OCI-M2 (cell line): ENCODE data around the gene FMNL1.
A peak's percentile ranks its signal among the peaks of the same experiment; 100 is the strongest.
"Not testable (repeated sequence)": the region's sequence is repeated elsewhere in the genome, so short reads cannot be mapped to it uniquely, and the experiment has no call there.

ENCODE experiments used
- DNase-seq: peaks from one replicate; lab custom pipeline; 2025; ENCODE audit not compliant: unreplicated experiment; lab: John Stamatoyannopoulos, UW

FMNL1 gene, protein sequence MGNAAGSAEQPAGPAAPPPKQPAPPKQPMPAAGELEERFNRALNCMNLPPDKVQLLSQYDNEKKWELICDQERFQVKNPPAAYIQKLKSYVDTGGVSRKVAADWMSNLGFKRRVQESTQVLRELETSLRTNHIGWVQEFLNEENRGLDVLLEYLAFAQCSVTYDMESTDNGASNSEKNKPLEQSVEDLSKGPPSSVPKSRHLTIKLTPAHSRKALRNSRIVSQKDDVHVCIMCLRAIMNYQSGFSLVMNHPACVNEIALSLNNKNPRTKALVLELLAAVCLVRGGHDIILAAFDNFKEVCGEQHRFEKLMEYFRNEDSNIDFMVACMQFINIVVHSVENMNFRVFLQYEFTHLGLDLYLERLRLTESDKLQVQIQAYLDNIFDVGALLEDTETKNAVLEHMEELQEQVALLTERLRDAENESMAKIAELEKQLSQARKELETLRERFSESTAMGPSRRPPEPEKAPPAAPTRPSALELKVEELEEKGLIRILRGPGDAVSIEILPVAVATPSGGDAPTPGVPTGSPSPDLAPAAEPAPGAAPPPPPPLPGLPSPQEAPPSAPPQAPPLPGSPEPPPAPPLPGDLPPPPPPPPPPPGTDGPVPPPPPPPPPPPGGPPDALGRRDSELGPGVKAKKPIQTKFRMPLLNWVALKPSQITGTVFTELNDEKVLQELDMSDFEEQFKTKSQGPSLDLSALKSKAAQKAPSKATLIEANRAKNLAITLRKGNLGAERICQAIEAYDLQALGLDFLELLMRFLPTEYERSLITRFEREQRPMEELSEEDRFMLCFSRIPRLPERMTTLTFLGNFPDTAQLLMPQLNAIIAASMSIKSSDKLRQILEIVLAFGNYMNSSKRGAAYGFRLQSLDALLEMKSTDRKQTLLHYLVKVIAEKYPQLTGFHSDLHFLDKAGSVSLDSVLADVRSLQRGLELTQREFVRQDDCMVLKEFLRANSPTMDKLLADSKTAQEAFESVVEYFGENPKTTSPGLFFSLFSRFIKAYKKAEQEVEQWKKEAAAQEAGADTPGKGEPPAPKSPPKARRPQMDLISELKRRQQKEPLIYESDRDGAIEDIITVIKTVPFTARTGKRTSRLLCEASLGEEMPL

DNA sequence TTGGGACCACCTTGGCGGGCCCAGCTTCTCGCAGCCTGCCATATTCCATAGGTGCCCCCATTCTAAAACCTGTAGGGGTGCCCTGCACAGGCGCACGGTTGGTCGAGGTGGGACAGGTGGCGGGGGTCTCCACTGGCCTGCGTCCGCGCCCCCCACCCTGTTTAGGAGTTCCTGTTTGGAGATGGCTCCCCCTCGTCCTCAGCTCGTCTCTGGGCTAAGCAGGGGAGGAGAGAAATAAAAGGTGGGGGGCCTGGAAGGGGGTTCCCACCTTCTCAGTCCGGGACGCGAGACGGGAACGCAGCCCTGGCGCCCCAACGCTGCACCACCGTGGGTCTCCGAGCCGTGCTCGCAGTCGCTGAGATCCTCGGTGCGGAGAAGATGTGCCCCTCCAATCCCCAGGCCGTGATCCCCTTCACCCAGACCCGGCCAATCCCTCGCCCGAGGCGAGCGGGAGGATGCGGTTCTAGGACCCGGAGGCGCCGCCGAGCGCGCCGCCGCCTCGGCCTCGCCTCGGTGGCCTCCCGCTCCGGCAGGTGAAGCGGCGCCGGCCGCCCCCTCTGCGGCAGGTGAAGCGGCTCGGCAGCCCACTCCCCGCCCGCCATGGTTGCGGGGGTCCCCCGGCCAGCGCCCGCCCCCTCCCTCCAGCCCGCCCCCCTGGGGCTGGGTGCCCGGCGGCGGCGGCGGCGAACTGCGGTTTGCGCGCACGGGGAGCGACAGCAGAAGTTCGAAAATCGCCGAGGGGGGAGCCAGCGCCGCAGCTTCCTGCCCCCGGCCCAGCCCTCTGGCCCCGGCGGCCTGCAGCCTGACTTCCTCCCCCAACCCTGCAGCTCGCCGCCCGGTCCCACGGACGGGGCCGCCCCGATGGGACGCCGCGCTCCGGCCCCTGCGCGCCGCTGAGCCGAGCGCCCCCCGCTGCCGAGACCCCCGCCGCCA, at the start of gene FMNL1:
TSS of gene FMNL1 (plus strand) at position 805 of the 933 bp plus-strand sequence. CDS start 240 bp downstream, outside the sequence.
- DNase-seq = no peak

DNA sequence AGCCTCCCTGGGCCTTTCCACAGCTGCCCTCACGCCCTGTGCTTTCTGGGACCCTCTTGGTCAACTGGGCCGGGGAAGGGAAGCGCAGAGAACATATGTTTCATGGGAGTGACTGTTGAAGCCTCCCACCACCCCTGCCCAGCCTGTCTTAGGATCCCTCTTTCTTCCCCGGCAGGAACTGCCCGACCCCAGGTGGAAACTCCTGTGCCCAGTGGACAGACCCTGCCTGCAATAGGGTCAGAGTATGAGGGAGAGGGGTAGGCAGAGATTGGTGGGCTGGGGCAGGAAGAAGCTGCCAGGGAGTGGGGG, 49.5 kb upstream of the FMNL1 start:
- no peak for DNase-seq

DNA sequence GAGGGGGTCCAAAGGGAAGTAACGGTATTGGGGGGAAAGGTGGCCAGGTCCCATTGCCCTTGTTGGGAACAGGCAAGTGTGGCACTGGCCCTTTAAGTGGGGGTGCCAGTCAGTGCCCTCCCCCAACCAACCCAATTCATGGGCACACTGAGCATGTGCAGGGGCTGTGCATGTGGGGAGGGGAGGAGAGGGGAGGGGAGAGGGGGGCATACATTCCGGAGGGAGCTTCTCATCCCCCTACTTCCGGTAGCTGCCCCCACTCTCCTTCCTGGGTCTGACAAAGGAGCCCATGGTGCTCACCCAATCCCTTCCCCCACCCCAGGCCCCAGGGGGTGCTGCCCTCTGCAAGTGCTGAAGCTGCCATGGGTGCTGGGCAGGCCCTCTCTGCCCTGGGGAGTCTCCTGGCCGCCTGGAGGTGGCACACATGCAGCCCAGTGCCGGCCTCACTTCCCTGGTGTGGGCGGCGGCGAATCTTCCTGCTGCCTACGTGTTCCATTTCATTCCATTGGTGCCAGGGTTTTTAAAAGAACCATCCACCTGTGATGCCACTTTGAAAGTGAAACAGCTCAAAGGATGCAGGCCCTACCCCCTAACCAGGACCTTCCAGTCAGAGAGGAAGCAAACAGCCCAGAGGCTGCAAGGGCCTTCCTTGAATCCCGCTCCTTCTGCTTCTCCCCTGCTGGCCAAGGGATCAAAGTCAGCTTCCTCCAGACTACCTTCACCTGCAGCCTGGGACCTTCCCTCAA, 49.0 kb upstream of the FMNL1 start:
- no peak for DNase-seq

DNA sequence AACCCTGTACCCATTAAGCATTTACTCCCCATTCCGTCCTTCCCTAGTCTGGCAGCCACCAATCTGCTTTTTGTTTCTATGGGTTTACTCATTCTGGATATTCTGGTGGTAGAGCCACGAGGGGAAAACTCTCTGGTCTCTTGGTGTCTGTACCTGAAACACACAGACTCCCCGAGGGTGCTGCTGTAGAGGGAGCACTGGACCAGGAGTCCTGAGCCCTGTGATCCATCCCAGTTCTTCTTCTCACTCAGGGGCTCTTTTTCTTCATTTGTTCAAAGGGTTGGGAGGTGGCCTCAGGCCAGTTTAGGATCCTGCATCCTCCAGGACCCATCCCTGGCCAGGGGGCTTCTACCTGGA, 45.9 kb upstream of the FMNL1 start:
- DNase-seq = no peak

DNA sequence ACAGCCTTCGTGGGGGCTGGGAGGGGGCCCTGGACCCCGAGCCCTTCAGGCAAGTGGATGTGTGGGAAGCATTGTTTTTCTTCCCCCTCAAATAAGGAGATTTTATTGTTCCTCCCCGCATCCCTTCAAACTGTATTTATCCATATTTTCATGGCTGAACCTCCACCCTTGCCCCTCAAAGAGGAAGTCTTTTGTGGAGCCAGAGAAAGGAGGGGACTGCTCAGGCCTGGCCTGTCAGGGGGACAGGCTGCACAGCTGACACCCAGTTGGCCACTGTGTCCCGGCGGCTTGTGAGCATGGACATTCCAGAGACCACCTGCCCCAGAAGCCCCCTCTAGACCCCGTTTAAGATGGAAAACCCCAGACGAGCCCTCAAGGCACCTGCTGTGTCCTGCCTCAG, 44.1 kb upstream of the FMNL1 start:
- DNase-seq = no peak

DNA sequence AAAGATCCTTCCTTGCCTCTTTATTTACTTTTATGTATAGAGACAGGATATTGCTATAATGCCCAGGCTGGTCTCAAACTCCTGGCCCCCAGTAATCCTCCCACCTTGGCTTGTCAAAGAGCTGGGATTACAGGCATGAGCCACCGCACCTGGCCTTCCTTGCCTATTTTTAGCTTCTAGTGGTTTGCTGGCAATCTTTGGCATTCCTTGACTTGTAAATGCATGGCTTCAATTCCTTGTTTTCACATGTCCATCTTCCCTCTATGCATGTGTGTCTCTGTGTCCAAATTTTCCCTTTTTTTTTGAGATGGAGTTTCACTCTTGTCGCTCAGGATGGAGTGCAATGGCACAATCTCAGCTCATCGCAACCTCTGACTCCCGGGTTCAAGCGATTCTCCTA, 37.5 kb upstream of the FMNL1 start:
- DNase-seq = no peak

DNA sequence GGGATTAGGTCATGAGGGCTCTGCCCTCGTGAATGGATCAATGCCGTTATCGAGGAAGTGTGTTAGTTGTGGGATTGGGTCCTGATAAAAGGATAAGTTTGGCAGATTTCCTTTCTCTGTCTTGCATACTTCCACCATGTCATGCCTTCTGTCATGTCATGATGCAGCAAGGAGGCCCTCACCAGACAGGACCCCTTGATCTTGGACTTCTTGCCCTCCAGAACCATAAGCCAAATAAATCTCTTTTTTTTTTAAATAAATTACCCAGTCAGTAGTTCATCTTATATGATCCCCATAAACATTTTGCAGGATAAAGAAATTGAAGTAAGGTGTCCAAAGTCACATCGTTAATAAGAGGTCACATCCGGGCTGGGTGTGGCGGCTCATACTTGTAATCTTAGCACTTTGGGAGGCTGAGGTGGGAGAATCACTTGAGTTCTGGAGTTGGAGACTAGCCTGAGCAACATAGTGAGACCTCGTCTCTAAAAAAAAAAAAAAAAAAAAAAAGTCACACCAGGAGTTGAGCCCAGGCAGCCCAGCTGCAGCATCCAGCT, 34.8 kb upstream of the FMNL1 start:
- no peak for DNase-seq

DNA sequence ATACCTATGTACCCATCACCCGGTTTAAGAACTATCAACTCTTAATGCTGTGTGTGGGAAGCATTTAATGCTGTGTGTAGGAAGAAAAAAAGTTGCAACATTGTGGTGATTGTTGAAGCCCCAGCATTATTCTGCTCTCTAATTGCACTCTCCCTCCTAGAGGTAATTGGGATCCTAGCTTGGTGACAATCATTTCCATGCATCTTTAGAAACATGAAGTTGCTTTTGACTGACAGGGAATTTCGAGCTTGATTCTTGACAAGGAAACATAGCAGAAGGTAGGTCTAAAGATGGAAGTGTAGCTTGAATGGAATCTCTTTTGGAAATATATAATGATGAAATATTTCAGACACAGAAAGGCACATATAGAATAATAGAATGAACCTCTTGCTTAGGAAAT, 32.7 kb upstream of the FMNL1 start:
- no peak for DNase-seq

DNA sequence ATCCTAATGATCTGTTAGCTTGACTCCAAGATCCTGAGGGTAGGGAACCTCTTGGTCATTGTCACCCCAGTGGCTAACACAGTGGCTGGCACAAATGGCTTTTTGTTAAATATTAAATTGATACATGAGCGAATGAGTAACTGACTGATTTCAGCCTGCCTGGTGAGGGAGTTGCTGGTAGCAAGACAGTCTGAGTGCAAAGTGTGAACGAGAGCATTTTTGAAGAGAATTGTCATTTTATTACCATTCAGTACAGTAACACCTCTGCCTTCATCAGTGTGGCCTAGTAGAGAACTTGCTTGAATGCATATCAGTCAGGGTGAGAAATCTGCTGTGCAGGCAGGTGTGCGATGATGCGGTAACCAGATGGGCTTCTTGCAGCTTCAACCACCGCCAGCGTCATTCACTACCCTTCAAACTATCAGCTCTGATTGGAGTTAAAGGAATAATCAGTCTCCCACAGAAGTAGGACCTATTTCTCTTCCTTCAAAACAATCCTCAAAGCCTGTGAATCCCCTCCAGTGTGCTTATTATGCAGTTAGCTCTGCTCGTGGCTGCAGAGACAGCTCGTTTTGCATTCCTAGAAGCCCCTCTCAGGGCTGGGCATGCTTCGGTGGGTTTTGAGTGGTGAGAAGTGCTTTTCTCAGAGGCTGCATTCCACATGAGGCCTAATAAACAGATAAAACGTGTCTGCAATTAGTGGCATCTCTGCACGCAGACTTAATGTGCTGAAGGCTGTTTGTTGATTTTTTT, 31.0 kb upstream of the FMNL1 start:
- no peak for DNase-seq

DNA sequence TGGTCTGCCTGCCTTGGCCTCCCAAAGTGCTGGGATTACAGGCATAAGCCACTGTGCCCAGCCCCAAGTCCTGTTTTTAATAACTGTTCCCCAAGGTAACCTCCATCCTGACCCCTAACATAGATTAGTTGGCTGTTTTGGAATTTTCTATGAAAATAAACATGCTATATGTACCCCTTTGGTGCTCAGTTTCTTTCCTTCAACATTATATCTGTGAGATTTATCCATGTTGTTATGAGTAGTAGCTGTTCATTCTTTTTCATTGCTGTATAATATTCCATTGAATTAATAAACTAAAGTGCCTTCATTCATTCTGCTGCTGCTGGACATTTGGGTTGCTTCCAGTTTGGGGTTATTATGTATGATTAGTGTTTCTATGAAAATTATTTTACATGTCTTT, 26.3 kb upstream of the FMNL1 start:
- DNase-seq = no peak

DNA sequence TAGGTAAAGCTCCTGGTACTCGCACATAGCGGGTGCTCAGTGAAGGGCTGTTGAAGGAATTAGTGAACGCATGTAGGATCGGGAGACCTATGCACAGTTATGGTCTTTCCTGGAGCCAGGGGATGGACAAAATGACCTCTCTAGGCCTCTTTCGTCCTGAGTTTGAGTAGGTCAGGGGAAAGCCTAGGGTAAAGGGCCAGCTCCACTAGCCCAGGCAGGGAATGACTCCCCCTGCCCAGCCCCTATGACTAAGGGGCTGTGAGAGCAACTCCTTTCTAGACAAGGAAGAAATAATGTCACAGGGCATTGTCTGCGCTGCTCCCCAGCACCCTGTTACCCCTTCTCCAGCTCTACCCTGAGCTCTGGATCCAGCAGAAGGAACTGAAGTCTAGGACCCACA, 24.6 kb upstream of the FMNL1 start:
- DNase-seq = no peak

DNA sequence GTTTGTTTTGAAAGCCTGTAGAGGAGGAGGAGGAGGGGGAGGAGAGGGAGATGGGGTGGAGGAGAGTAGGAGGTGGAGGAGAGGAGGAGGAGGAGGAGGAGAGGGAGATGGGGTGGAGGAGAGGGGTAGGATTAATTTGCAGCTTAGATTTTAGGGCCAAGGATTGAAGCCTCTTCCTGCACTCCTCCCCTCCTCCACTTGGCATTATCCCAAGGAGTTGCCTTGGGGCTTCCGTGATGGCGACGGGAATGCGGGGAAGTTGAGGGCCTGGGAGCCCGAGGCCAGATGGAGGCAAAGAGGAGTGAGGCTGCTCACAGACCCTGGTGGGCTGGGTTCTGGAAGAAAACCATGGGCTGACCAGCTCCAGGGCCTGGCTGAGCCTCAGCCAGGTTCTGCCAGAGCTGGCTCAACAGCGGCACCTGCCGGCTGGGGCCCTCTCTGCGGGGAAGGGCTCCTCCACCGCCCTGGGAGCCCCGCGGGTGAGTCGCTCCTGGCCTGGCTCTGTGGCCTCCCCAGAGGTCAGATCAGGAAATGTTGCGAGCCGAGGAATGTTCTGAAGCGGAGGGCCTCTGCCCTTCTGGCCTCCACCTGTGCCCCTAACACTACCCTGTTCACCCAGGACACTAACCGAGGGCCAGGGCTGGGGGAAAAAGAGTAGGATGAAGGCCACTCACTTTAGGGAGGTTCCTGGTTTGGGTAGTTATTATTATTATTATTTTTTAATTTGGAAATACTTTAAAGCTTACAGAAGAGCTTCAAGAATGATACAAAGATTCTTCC, 23.9 kb upstream of the FMNL1 start:
- DNase-seq = peak; percentile 82

DNA sequence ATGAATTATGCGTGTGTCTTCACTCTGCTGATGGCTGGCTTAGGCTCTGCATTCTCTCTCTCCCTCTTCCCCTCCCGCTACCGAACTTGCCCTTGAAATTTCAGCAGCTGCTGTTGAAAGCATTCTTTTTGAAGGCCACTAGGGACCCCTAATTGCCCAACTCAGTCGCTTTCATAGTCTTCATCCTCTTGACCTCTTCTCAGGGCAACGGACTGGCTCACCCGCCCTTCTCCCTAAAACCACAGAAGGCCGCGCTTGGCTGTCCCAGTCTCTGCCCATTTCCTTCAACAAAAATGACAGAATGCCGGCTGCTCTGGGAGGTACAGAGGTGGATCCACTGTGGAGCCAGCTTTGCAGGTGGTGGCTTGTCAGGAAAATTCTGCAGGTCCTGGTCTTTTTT, 21.0 kb upstream of the FMNL1 start:
- DNase-seq = no peak

DNA sequence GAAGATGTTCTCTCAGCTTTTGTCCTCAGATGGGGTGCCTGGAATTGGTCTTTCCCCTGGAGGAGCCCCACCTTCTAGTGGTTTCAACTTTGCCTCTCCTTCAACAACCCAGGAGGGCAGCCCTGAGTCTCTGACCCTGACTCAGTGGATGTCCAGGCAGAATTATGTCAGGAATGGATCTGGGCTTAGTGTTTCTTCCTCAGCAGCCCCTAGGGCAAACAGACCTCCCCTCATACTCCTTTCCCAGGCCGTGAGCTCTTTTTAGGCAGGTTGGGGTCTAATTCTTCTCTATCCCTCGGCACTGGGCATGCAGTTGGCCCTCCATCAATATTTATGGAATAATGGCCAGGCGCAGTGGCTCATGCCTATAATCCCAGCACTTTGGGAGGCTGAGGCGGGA, 20.2 kb upstream of the FMNL1 start:
- DNase-seq = no peak

DNA sequence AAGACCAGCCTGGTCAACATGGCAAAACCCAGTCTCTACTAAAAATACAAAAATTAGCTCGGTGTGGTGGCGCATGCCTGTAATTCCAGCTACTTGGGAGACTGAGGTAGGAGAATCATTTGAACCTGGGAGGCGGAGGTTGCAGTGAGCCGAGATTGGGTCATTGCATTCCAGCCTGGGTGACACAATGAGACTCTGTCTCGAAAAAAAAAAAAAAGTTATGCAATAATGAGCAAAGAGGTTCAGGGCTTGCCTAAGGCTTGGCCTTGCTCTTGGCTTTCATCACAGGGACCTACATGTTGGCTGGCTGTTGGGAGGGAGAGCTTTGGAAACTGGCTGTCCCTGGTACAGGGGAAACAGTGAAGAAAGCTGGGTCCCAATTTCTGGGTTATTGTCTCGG, 19.8 kb upstream of the FMNL1 start:
- DNase-seq = not testable (repeated sequence)

DNA sequence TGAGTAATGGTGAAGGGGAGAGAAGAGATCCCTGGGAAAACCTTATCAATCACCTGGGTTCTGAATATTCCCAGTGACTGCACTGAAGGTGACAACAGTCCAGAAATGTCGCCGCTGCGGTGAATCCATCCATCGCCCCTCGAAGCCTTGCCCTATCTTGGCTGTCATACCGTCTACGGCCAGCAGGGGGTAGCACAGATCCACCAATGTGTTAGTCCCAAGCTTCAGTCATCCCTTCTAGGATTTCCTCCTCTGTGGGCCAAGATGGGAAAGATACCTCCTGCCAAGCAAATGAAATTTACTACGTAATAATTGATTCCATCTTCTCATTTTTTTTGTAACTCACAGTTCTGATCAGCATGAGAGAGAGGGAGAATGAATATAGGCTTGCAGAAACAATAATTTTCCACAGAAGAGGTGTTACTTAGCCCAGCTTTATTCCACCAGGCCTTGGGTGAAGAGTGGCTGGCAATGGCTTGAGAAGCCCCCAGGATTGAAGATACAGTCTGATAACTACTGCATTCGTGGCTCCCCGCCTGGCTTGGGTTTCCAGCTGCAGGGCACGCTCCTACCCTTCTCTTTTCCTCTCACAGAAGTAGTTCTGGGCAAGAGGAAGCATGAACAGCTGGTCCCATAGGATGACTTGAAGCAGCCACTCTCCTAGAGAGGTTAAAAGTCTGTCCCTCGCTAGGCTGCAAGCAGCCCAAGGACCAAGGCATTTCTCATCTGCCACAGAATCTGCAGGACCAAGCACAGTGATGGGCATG, 2.6 kb upstream of the FMNL1 start:
- no peak for DNase-seq

DNA sequence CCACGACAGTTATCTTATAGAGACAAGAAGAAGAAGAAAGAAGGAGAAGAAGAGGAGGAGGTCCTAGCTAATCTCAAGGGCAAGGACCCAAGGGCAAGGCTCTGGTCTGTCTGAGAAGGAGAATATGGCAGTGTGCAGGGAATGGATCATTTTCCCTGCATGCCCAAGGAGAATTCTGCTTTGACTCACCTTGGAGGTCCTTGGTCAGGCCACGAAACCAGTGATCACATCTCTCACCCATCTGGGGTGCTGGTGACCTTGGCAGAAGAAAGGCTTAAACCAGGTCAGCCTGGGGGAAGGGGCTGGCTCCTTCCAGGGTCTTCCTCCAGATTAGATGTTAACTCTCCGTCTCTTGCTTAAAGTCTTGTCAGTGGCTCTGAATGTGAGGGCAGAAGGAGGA, 1.6 kb upstream of the FMNL1 start:
- DNase-seq = no peak

DNA sequence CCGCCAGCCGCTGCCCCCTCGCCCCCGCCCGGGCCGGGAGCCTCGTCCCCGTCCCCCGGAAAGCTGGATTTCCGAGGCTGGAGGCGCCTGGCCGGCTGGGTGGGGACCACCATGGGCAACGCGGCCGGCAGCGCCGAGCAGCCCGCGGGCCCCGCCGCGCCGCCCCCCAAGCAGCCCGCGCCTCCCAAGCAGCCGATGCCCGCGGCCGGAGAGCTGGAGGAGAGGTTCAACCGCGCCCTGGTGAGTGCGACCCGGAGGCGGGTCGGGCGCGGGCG, 266 bp downstream of the FMNL1 start:
- DNase-seq = no peak
